Pancreas (tissue), 10 donors: ENCODE measurements around the gene CDH1. TPM values are rescaled to one million over a fixed set of nuclear protein-coding genes. Genes with fewer than 3 reads are reported as not detected.
"Not testable (repeated sequence)": the region's sequence is repeated elsewhere in the genome, so short reads cannot be mapped to it uniquely, and the experiment has no call there.

Experiments
- ATAC-seq, 4 donors: fragments of 200-7000 bp; cut with Tn5 transposase; one replicate each; pipeline versions ENCODE4 v1.8.0 to v1.9.1; 2020; ENCODE audit warnings: mild to moderate bottlenecking in 4 of 4, moderate library complexity in 4 of 4
- DNase-seq, 6 donors: peaks; one replicate each; pipeline ENCODE4 v3.0.0-alpha.2; 2020
- FAIRE-seq: peaks from 2 replicates; lab custom pipeline; 2012; peaks lifted over from hg19 to GRCh38; lab: Jason Lieb, UNC
- H3K27ac ChIP-seq, 4 donors: fragments of 200-600 bp; sonication (generic); 1 replicate in 3 of 4; 2 replicates in 1 of 4; pipeline versions ENCODE4 v1.5.0 to v1.8.0; 2020
- H3K27me3 ChIP-seq, 4 donors: fragments of 200-600 bp; one replicate each; pipeline ENCODE4 v1.8.0; 2021
- H3K36me3 ChIP-seq, 3 donors: fragments of 200-600 bp; sonication (generic) in 1 of 3; one replicate each; pipeline versions ENCODE4 v1.5.0 to v1.8.0; 2020 to 2021
- H3K4me1 ChIP-seq, 3 donors: fragments of 200-600 bp; one replicate each; pipeline ENCODE4 v1.8.0; 2021
- H3K4me3 ChIP-seq, 4 donors: fragments of 200-600 bp; sonication (generic) in 2 of 4; one replicate each; pipeline versions ENCODE4 v1.5.0 to v1.8.0; 2020 to 2021
- H3K9me3 ChIP-seq, 4 donors: fragments of 200-600 bp; one replicate each; pipeline ENCODE4 v1.8.0; 2021
- WGBS, 2 donors: extraction: QIAGEN DNeasy Blood & Tissue Kit; methylation state at CpG; one replicate each; pipeline ENCODE4 v1.1.7; 2013; 5-methylcytosine and 5-hydroxymethylcytosine counted together
- intact Hi-C, 3 donors: fragments of 100-400 bp; cut with DNase I; formaldehyde crosslinking; loops; one replicate each; pipeline versions ENCODE4 v1.11.1 to v1.14.2; 2022
- polyA plus RNA-seq, 2 donors: library from polyadenylated mRNA; stranded (reverse); fragments of 200-250 nt; gene quantifications; one replicate each; pipeline ENCODE4 v1.2.3, GENCODE V29; 2013
- total RNA-seq, 6 donors: library from RNA; stranded (reverse); fragmentation: NEBNext Ultra II Directional in 4 of 6; extraction: Animal tissue kit (Norgen Biotek cat#: 25700) in 4 of 6; gene quantifications; one replicate each; pipeline versions ENCODE4 v1.2.1 to v1.2.4, GENCODE V29; 2021 to 2023
- TF ChIP-seq, protein P1 (sequence below), 4 donors: fragments of 200-600 bp; sonication (generic) in 3 of 4; IDR thresholded peaks; one replicate each; pipeline versions ENCODE4 v1.5.0 to v1.8.0; 2021; ENCODE audit warnings: antibody characterized with exemption in 4 of 4
- donor health status: healthy with polysubstance abuse.
- donor health status: DM: no; HTN: no; CAD: no; lungs with moderate emphysema.
- donor health status: DM: no; HTN: no; CAD: no.
- donor health status: control.
- donor health status: control.
- donor health status: Bipolar disorder and iron deficiency.
- donor health status: DM: yes; HTN: yes; CAD: no.
- donor health status: DM: no; HTN: no; CAD: no.
- donor health status: DM: no; HTN: no; CAD: no.
- donor health status: DM: yes; HTN: yes; CAD: no.

The CDH1 gene
- total and polyA plus RNA-seq, 8 donors = 52.8 to 258 (median 155) TPM

GRCh38 chr16:68785715-68786114 lies 48.6 kb downstream of the CDH1 start:
- ATAC-seq (peak in 3 of 4 donors; percentile 10 to 31 (median 20)), FAIRE-seq (no peak), DNase-seq (no peak)
- TF ChIP-seq, protein P1, sequence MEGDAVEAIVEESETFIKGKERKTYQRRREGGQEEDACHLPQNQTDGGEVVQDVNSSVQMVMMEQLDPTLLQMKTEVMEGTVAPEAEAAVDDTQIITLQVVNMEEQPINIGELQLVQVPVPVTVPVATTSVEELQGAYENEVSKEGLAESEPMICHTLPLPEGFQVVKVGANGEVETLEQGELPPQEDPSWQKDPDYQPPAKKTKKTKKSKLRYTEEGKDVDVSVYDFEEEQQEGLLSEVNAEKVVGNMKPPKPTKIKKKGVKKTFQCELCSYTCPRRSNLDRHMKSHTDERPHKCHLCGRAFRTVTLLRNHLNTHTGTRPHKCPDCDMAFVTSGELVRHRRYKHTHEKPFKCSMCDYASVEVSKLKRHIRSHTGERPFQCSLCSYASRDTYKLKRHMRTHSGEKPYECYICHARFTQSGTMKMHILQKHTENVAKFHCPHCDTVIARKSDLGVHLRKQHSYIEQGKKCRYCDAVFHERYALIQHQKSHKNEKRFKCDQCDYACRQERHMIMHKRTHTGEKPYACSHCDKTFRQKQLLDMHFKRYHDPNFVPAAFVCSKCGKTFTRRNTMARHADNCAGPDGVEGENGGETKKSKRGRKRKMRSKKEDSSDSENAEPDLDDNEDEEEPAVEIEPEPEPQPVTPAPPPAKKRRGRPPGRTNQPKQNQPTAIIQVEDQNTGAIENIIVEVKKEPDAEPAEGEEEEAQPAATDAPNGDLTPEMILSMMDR (IDR thresholded peaks at IDR 0.05) = no peak
- intact Hi-C loops = loop anchor here in 1 of 3 donors (5.0 kb wide), 1 partner anchor 43 kb away; no protein-coding TSS in a partner anchor
- Histone ChIP-seq H3K27me3 (no peaks in the 10 kb centered on the region), H3K9me3 (no peaks in the 10 kb centered on the region), H3K4me3 (no peak overlapping the region), H3K36me3 (no peaks in the 10 kb centered on the region), H3K4me1 (peaks cover 73 to 76% (median 76%) of the 10 kb centered on the region in 3 donors), H3K27ac (peak overlapping the region; percentile 11 to 83 (median 46))
- 13 to 19% methylated on average over 3 of the region's 3 CpGs for WGBS, 2 donors

DNA sequence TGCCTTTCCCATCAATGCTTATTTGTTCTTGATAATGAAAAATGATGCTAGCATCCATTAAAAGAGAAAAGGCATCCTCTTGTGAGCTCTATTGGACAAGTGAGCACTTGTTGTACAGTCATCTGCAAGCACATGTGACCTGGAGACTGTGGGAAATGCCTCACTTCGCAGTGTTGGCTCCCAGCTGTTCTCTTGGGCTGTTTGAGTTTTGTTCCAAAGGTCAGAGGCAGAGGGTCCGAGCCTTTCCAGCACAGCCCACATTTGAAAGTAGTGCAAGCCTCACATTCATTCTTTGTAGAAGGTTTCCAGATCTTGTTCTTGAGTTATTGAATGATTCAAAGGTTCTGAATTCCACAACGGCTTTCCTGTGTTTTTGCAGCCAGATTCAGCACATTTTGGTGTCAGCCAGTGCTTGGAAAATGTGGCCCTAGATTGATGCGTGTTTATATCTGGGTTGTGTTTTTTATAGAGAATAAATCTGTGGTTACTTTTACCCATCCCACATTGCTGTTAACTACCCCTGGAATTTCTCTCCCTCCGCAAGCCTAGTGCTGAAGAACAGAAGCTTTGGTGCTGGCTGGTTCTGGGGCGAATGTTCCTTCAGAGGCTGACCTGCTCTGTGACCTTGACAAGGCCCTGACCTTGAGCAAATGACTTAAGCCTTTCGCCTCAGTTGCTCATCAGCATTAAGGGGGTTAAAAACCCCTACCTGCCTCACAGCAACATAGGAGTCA lies 49.8 kb downstream of the CDH1 start:
- 15 to 19% methylated on average over 7 of the region's 7 CpGs for WGBS, 2 donors
- TF ChIP-seq, protein P1 (IDR thresholded peaks at IDR 0.05) = no peak
- no peaks in the 10 kb centered on the region for H3K27me3 ChIP-seq
- peaks cover 69 to 76% (median 71%) of the 10 kb centered on the region in 3 donors for H3K4me1 ChIP-seq
- H3K4me3 ChIP-seq = no peak overlapping the region
- H3K9me3 ChIP-seq = no peaks in the 10 kb centered on the region
- no peaks in the 10 kb centered on the region for H3K36me3 ChIP-seq
- peak overlapping the region; percentile 42 to 83 (median 57) for H3K27ac ChIP-seq
- no peak for FAIRE-seq
- ATAC-seq = peak; percentile 78 to 88 (median 86)
- DNase-seq = peak in 4 of 6 donors; percentile 66 to 86 (median 82)
- intact Hi-C loops = loop anchor here in 1 of 3 donors (5.0 kb wide), 1 partner anchor 45 kb away; no protein-coding TSS in a partner anchor

- intact Hi-C loops = loop anchor here in 1 of 3 donors (5.0 kb wide), 1 partner anchor 45 kb away; no protein-coding TSS in a partner anchor
- H3K27me3 ChIP-seq, FAIRE-seq, H3K4me3 ChIP-seq, H3K36me3 ChIP-seq, H3K9me3 ChIP-seq, DNase-seq, ATAC-seq: not testable (repeated sequence)
- peaks cover 69 to 76% (median 71%) of the 10 kb centered on the region in 3 donors for H3K4me1 ChIP-seq
- peak overlapping the region; percentile 42 to 83 (median 57) for H3K27ac ChIP-seq
- 45 to 47% methylated on average over 1 of the region's 1 CpG for WGBS, 2 donors
Observed at GRCh38 chr16:68787419-68787807, 50.3 kb downstream of the CDH1 start.

DNA sequence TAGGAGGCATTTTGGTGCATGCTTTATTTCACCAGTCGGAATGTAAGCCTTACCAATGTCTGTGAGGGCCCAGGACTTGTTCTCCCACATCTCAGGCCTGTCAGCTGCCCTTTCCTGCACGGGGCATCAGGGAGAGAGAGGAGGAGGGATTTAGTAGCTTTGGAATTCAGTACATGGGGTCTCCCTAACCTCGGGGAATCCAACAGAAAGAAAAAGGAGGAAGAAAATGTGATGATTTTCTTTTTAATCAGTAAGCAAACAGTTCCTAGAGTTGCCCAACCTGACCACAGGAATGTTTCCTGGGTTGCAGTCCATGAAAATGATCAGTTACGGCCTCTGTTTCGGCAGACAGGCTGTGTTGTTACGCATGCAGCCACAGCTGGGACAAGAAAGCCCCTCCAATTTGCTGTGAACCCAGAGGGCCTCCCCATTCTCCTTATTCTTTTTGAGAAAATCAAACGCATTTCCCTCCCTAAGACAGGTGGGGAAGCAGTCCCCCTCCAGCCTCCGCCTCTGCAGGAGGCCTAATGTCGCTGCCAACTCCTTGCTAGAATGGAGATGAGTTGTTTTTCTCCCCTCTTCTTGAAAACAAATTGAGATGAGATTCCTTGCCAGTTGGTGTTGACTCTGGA lies 53.2 kb downstream of the CDH1 start:
- ATAC-seq = peak; percentile 15 to 47 (median 37)
- Histone ChIP-seq H3K9me3 (no peaks in the 10 kb centered on the region), H3K4me3 (no peak overlapping the region), H3K27ac (peak overlapping the region; percentile 43 to 84 (median 72)), H3K27me3 (no peaks in the 10 kb centered on the region), H3K4me1 (peaks cover 70 to 83% (median 70%) of the 10 kb centered on the region in 3 donors), H3K36me3 (no peaks in the 10 kb centered on the region)
- WGBS, 2 donors = 15 to 16% methylated on average over 9 of the region's 9 CpGs
- TF ChIP-seq, protein P1 (IDR thresholded peaks at IDR 0.05) = no peak
- DNase-seq = peak in 2 of 6 donors; percentile 43 to 51
- intact Hi-C loops = loop anchor here in 1 of 3 donors (5.0 kb wide), 1 partner anchor 48 kb away; no protein-coding TSS in a partner anchor
- FAIRE-seq = no peak

DNA sequence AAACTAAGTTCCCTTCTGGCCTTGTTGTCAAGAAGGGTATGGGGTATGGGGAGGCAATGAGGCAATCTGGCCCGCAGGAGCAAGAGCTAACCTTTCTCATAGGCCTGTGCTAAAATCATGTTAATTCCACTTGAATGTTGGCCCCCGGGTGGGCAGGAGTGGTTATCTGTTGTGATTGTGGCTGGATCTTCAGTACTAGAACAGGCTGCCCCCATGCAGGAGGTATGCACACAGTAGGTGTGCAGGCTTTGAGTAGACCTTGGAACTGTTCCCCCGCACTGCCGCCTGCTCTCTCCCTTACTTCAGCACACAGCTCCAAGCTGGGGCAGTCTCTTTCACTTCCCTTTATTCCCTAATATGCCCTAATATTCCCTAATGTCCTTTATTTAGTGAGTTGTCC lies 53.9 kb downstream of the CDH1 start:
- no peaks in the 10 kb centered on the region for H3K9me3 ChIP-seq
- no peaks in the 10 kb centered on the region for H3K27me3 ChIP-seq
- ATAC-seq = no peak
- H3K36me3 ChIP-seq = no peaks in the 10 kb centered on the region
- DNase-seq = no peak
- WGBS, 2 donors = 62 to 70% methylated on average over 4 of the region's 4 CpGs
- TF ChIP-seq, protein P1 (IDR thresholded peaks at IDR 0.05) = no peak
- no peak overlapping the region for H3K4me3 ChIP-seq
- intact Hi-C loops = loop anchor here in 1 of 3 donors (5.0 kb wide), 1 partner anchor 49 kb away; no protein-coding TSS in a partner anchor
- H3K4me1 ChIP-seq = peaks cover 64 to 76% (median 66%) of the 10 kb centered on the region in 3 donors
- no peak for FAIRE-seq
- peak overlapping the region; percentile 43 to 84 (median 72) for H3K27ac ChIP-seq
